IPS DF 4.7 (cell line): ENCODE measurements around the gene SGCE.
"Not testable (repeated sequence)": the region's sequence is repeated elsewhere in the genome, so short reads cannot be mapped to it uniquely, and the experiment has no call there.

ENCODE experiments used
- DNase-seq: peaks from one replicate; pipeline ENCODE4 v3.0.0-alpha.2; 2013; ENCODE audit warnings: low spot score; ENCODE audit errors: extremely low read depth

SGCE gene

GRCh38 chr7:94655848-94656657 is at the start of gene SGCE:
SGCE (minus strand) TSS chr7:94656133; CDS start chr7:94656098, 35 bp downstream.
- no peak for DNase-seq

GRCh38 chr7:94705155-94706021 is 49.5 kb upstream of the SGCE start:
- not testable (repeated sequence) for DNase-seq

GRCh38 chr7:94701555-94701973 is 45.6 kb upstream of the SGCE start:
- DNase-seq: peak; percentile 33

- no peak for DNase-seq
Observed at GRCh38 chr7:94700926-94701554, 45.1 kb upstream of the SGCE start.

- no peak for DNase-seq
Observed at GRCh38 chr7:94698275-94698674, 42.3 kb upstream of the SGCE start.

- DNase-seq: no peak
Observed at GRCh38 chr7:94697035-94697974, 41.4 kb upstream of the SGCE start.

- DNase-seq: no peak
Observed at GRCh38 chr7:94687810-94688209, 31.9 kb upstream of the SGCE start.

- no peak for DNase-seq
Observed at GRCh38 chr7:94687076-94687475, 31.1 kb upstream of the SGCE start.

- DNase-seq: no peak
Observed at GRCh38 chr7:94683066-94683465, 27.1 kb upstream of the SGCE start.

GRCh38 chr7:94679358-94679757 is 23.4 kb upstream of the SGCE start:
- no peak for DNase-seq

GRCh38 chr7:94676431-94676830 is 20.5 kb upstream of the SGCE start:
- DNase-seq: no peak

- DNase-seq: no peak
Observed at GRCh38 chr7:94675356-94675755, 19.4 kb upstream of the SGCE start.

- DNase-seq: no peak
Observed at GRCh38 chr7:94671444-94672235, 15.7 kb upstream of the SGCE start.

GRCh38 chr7:94669773-94670495 is 14.0 kb upstream of the SGCE start:
- no peak for DNase-seq

- DNase-seq: no peak
Observed at GRCh38 chr7:94666879-94667587, 11.1 kb upstream of the SGCE start.

GRCh38 chr7:94665426-94665825 is 9.5 kb upstream of the SGCE start:
- no peak for DNase-seq

- DNase-seq: no peak
Observed at GRCh38 chr7:94664023-94664422, 8.1 kb upstream of the SGCE start.

GRCh38 chr7:94662548-94662947 is 6.6 kb upstream of the SGCE start:
- no peak for DNase-seq

- DNase-seq: no peak
Observed at GRCh38 chr7:94660006-94660405, 4.1 kb upstream of the SGCE start.
